OCI-LY7 (cell line): ENCODE measurements around the gene ANP32E. TPM values are rescaled to one million over a fixed set of nuclear protein-coding genes. Genes with fewer than 3 reads are reported as not detected.

Experiments
- BruUV-seq: library from RNA; stranded (reverse); fragments of 400-500 nt; replicated peaks from 2 replicates; lab custom pipeline; 2021; lab: Mats Ljungman, UMichigan
- CTCF ChIA-PET: fragments of 300-600 bp; sonication (Branson Sonifier 250); formaldehyde crosslinking; loops from one replicate; lab custom pipeline; 2022; ENCODE audit warnings: antibody characterized with exemption; ENCODE audit not compliant: unreplicated experiment; lab: Charles Lee
- POLR2A ChIA-PET: fragments of 300-600 bp; sonication (Branson Sonifier 250); formaldehyde crosslinking; loops from one replicate; lab custom pipeline; 2022; ENCODE audit warnings: antibody characterized with exemption; lab: Charles Lee
- DNase-seq: peaks from one replicate; pipeline ENCODE4 v3.0.0-alpha.2; 2015; ENCODE audit warnings: low spot score
- H2AFZ ChIP-seq: fragments of 200-600 bp; sonication (generic), shearing (Covaris generic); 2 replicates; pipeline ENCODE4 v1.6.1; 2014; ENCODE audit warnings: mild to moderate bottlenecking, antibody characterized with exemption, low read length, moderate library complexity
- H3K27ac ChIP-seq: fragments of 200-600 bp; sonication (generic); 2 replicates; pipeline ENCODE4 v1.5.1; 2014; ENCODE audit warnings: mixed run types, low read depth, mild to moderate bottlenecking, moderate library complexity, low read length, inconsistent platforms; ENCODE audit not compliant: poor library complexity, severe bottlenecking
- H3K36me3 ChIP-seq: fragments of 200-600 bp; sonication (generic); 2 replicates; pipeline ENCODE4 v1.6.1; 2014; ENCODE audit warnings: mild to moderate bottlenecking, antibody characterized with exemption, low read length, moderate library complexity, mixed read lengths; ENCODE audit not compliant: insufficient read depth
- H3K4me1 ChIP-seq: fragments of 200-600 bp; sonication (generic); 2 replicates; pipeline ENCODE4 v1.5.1; 2014; ENCODE audit warnings: mild to moderate bottlenecking, low read length; ENCODE audit not compliant: insufficient read depth, poor library complexity, severe bottlenecking
- H3K4me2 ChIP-seq: fragments of 200-600 bp; sonication (generic); 2 replicates; pipeline ENCODE4 v1.6.1; 2014; ENCODE audit warnings: mild to moderate bottlenecking, low read length
- H3K4me3 ChIP-seq: fragments of 200-600 bp; sonication (generic); 2 replicates; pipeline ENCODE4 v1.5.1; 2014; ENCODE audit warnings: mild to moderate bottlenecking, low read depth, low read length; ENCODE audit not compliant: poor library complexity, severe bottlenecking
- H3K79me2 ChIP-seq: fragments of 200-600 bp; sonication (generic); 2 replicates; pipeline ENCODE4 v1.6.1; 2016; ENCODE audit warnings: low read depth, mild to moderate bottlenecking, low read length, moderate library complexity, mixed read lengths; ENCODE audit not compliant: insufficient read depth
- H3K9me2 ChIP-seq: fragments of 200-600 bp; sonication (generic); 2 replicates; pipeline ENCODE4 v1.6.1; 2016; ENCODE audit warnings: mild to moderate bottlenecking, low read length, mixed read lengths; ENCODE audit not compliant: insufficient read depth
- H3K9me3 ChIP-seq: fragments of 200-600 bp; sonication (generic); 2 replicates; pipeline ENCODE4 v1.6.1; 2014; ENCODE audit warnings: mild to moderate bottlenecking, mixed run types, low read length, mixed read lengths
- H4K20me1 ChIP-seq: fragments of 200-600 bp; sonication (generic); 2 replicates; pipeline ENCODE4 v1.6.1; 2014; ENCODE audit warnings: mild to moderate bottlenecking, antibody characterized with exemption, low read length, moderate library complexity, mixed read lengths; ENCODE audit not compliant: insufficient read depth
- CTCF ChIP-seq: fragments of 200-600 bp; sonication (generic); conservative IDR thresholded peaks from 2 replicates; pipeline ENCODE4 v1.5.1; 2014; ENCODE audit warnings: mild to moderate bottlenecking, antibody characterized with exemption, low read length, moderate library complexity, mixed read lengths
- EZH2phosphoT487 ChIP-seq: fragments of 200-600 bp; sonication (generic); IDR thresholded peaks from 2 replicates; pipeline ENCODE4 v1.6.1; 2018; ENCODE audit warnings: low read depth, borderline replicate concordance, mild to moderate bottlenecking, mixed run types, antibody characterized with exemption, low read length, moderate library complexity, mixed read lengths
- intact Hi-C: fragments of 100-400 bp; cut with micrococcal nuclease; formaldehyde crosslinking; loops from one replicate; pipeline ENCODE4 v1.10.0; 2022; ENCODE audit not compliant: unreplicated experiment
- total RNA-seq, 2 experiments: library from RNA; depleted of rRNA in 1 of 2; stranded (reverse); fragments of >200 nt in 1 of 2; shearing (Covaris generic) in 1 of 2; gene quantifications; 2 replicates each; pipeline ENCODE4 v1.2.3, GENCODE V29; 2014 to 2022

Gene ANP32E
- total RNA-seq, 2 experiments from 2014 or later, result 52.8 to 152 TPM

- ChIA-PET POLR2A (no interaction called here), CTCF (no interaction called here)
- H4K20me1 ChIP-seq, result no peaks in the 10 kb centered on the region
- H3K9me3 ChIP-seq, result 0 out of 2 replicates have a peak, but pooled peaks cover 5% of the 10 kb centered on the region
- peak overlapping the region; percentile 82 for H3K4me3 ChIP-seq
- peaks cover 20% of the 10 kb centered on the region for H3K79me2 ChIP-seq
- no peak overlapping the region; the same call in 1 of the 2 replicates for H2AFZ ChIP-seq
- peaks cover 25% of the 10 kb centered on the region for H3K4me1 ChIP-seq
- peaks cover 32% of the 10 kb centered on the region for H3K36me3 ChIP-seq
- peak overlapping the region; percentile 99 for H3K4me2 ChIP-seq
- no peak overlapping the region for H3K27ac ChIP-seq
- intact Hi-C loops, result no loop called here
- BruUV-seq, result no TSS peak
- DNase-seq, result no peak
- H3K9me2 ChIP-seq, result no peaks in the 10 kb centered on the region
- TF ChIP-seq EZH2phosphoT487, result no peak
- no peak for TF ChIP-seq CTCF
These were observed 32.0 kb upstream of the ANP32E start for GRCh38 chr1:150267896-150268295.

- peaks cover 32% of the 10 kb centered on the region for H3K36me3 ChIP-seq
- TF ChIP-seq EZH2phosphoT487 (no peak), CTCF (no peak)
These were observed 27.6 kb upstream of the ANP32E start for GRCh38 chr1:150263549-150263948.

More at GRCh38 chr1:150263549-150263948, 27.6 kb upstream of the ANP32E start:
- no peak overlapping the region for H3K4me3 ChIP-seq
- no peaks in the 10 kb centered on the region for H4K20me1 ChIP-seq
- ChIA-PET CTCF (no interaction called here), POLR2A (no interaction called here)
- no peak for DNase-seq
- peaks cover 32% of the 10 kb centered on the region for H3K4me1 ChIP-seq
- intact Hi-C loops, result no loop called here
- H3K4me2 ChIP-seq, result no peak overlapping the region
- H3K27ac ChIP-seq, result peak overlapping the region; percentile 24
- peaks cover 19% of the 10 kb centered on the region for H3K79me2 ChIP-seq
- no peaks in the 10 kb centered on the region for H3K9me3 ChIP-seq
- no peaks in the 10 kb centered on the region for H3K9me2 ChIP-seq
- H2AFZ ChIP-seq, result no peak overlapping the region
- BruUV-seq, result no TSS peak
